HUDEP-2 (cell line): ENCODE measurements around the gene SHISAL2A.

Experiments used
- DNase-seq, 76 experiments: peaks; one replicate each; lab custom pipeline; 2025; ENCODE audit not compliant: unreplicated experiment in 76 of 76; lab: John Stamatoyannopoulos, UW

Gene SHISAL2A

DNA sequence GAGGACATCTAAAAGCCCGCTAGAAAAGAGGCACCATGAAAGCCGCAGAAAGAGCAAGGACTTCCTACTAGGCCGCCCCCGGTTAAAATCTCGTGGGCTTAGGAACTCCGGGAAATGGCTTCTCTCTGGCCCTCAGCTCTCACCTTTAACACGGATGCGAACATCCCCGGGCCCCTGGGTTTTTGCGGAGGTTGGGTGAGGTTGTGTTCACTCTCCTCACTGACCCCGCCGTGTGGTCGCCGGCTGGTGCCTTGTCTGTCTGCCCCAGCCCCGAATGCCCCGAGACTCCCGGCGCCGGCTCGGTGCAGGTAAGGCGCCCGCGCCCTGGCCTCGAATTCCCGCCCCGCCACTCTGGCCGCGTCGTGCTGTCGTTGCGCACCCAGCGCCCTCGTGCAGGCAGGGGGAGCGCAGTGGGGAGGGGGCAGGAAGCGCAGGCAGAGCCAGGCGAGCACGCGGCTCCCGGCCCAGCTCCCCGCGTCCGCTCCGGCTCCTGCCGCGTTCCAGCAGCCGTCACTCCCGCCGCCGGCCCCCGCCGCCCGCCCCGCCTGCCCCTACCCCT lies at the start of gene SHISAL2A:
Gene SHISAL2A, plus strand, starts transcription at position 437 of the 559 bp plus-strand sequence. CDS start 326 bp downstream, outside the sequence.
- no peak for DNase-seq

GRCh38 chr1:52585474-52585873 lies 47.5 kb upstream of the SHISAL2A start:
- DNase-seq: no peak

GRCh38 chr1:52588027-52588426 lies 44.9 kb upstream of the SHISAL2A start:
- DNase-seq: no peak

- no peak for DNase-seq
These were observed 44.4 kb upstream of the SHISAL2A start for GRCh38 chr1:52588535-52588934.

DNA sequence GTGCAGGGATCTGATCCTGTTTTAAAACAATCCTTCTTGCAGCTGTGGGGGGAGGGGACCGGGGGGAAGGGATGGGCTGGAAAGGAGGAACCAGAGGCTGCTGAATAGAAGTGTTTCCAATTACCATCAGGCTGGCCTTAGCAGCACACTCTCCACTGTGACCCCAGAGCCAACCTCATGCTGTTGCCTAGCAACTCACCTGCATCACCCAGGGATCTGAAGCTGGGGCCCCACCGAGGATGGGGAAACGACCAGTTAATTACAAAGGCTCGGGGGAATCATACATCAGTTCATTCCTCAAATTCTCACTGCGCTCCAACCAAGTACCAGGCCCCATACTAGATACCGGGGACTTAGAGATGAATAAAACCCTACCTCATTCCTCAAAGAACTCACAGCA lies 42.7 kb upstream of the SHISAL2A start:
- no peak for DNase-seq

DNA sequence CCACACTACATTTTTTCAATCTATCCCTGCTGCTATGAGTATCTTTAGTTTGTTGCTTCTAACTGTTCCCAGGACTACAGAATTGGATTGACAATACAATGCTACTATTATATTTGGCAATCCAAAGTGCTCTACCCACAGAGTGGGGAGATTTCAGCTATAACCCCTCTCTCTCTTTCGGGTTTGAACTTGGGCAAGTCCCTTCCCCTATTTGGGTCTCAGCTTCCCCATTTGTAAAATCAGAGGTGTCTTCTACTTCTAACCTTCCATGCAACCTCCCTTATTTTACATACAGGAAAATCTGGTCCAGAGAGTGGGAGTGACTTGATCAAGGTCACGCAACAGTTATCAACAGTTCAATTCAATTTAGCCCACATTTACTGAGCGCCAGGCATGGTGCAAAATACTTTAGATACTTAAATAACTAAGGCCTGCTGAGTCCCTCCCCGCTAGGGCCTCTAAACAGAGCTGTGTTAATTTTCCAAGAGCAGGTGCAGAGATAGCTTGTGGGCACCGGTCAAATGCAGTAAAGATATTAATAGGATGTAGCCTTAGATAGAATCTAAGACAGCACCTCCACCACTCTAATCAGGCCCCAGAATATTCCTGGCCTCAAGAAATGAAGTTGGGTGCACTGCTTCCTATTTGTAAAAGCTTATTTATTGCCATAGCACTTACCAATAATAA lies 40.2 kb upstream of the SHISAL2A start:
- DNase-seq: no peak

GRCh38 chr1:52593495-52593894 lies 39.5 kb upstream of the SHISAL2A start:
- DNase-seq: no peak

GRCh38 chr1:52595061-52595460 lies 37.9 kb upstream of the SHISAL2A start:
- DNase-seq: no peak

GRCh38 chr1:52597912-52598311 lies 35.1 kb upstream of the SHISAL2A start:
- no peak for DNase-seq

DNA sequence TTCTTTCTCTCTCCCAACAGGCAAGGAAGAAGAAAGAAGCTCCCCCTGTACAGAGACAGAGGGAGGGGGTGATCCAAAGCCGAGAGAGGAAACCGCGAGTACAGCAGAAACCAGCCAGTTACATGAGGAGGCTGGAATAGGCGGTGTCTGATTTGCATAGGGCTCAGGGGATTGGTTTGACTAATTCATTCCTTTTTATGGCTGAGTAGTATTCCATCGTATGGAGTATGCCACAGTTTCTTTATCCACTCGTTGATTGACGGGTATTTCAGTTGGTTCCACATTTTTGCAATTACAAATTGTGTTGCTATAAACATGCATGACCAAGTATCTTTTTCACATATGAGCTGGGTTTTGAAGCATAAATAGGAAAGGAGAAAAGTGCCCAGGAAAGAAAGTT lies 34.2 kb upstream of the SHISAL2A start:
- no peak for DNase-seq

- DNase-seq: no peak
These were observed 33.7 kb upstream of the SHISAL2A start for GRCh38 chr1:52599236-52599635.

GRCh38 chr1:52600533-52601179 lies 32.3 kb upstream of the SHISAL2A start:
- DNase-seq: no peak

GRCh38 chr1:52601519-52601918 lies 31.4 kb upstream of the SHISAL2A start:
- no peak for DNase-seq

GRCh38 chr1:52601991-52602855 lies 30.7 kb upstream of the SHISAL2A start, which contains the start of gene GPX7:
Gene GPX7 (plus strand): TSS chr1:52602371. CDS start chr1:52602410, 39 bp downstream.
- no peak for DNase-seq

- no peak for DNase-seq
These were observed 29.9 kb upstream of the SHISAL2A start for GRCh38 chr1:52602856-52603600.

DNA sequence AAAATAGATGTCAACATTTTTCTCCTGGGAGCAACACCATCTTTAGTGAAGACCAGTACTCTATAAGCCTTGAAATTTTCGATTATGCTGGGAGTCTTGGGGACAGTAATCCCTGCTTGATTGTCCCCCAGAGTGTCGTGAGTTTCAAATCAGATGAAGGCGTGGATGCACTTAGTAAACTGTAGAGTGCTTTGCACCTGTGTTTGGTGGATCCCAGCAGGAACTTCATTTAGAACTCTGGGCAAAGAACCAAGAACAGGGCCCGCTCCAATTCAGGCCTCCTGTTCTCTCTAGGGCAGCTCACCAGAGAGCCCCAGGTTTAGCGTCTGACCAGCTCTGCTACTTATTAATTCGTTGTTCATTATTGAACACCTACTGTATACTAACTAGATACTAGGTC lies 29.3 kb upstream of the SHISAL2A start:
- no peak for DNase-seq

- DNase-seq: no peak
These were observed 28.8 kb upstream of the SHISAL2A start for GRCh38 chr1:52604063-52604770.

DNA sequence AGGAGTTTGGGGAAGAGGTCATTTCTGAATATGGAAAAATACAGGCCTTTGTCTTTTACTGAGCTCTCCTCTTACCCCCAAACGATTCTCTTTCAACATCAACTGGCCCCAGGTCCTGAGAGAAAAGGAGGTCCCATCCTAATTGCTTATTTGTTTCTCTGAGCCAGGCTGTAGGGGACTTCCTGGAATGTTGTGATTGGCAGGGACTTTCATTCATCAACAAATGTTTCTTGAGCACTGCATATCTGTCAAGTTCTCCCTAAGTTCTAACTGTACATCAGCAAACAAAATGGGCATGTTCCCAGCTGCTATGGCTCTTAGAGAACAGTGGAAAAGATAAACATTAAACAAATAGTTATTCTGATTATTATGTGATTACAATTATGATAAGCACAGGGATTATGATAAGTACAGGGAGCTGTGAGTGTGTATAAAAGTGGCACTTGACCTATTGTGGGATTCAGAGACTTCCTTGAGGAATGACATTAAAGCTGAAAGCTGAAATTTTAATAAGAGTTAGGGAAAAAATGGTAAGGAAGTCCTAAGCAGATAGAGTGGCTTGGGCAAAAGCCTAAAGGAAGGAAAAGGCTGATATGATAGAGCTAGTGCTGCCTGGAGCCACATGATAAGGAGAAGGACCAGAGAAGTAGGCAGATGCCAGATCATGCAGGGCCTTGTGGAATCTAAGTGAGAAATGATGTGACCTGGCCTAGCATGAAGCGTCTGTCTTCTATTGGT lies 19.2 kb upstream of the SHISAL2A start:
- peak in 71 of 76 experiments; percentile 5 to 83 (median 52) for DNase-seq

- no peak for DNase-seq
These were observed 18.3 kb upstream of the SHISAL2A start for GRCh38 chr1:52614671-52615070.
